ENCODE results near the gene RANBP10. TPM values are rescaled to one million over a fixed set of nuclear protein-coding genes. Genes with fewer than 3 reads are reported as not detected.

RANBP10 gene
- total RNA-seq, 1 experiment from 2014 or later = 15.6 TPM

DNA sequence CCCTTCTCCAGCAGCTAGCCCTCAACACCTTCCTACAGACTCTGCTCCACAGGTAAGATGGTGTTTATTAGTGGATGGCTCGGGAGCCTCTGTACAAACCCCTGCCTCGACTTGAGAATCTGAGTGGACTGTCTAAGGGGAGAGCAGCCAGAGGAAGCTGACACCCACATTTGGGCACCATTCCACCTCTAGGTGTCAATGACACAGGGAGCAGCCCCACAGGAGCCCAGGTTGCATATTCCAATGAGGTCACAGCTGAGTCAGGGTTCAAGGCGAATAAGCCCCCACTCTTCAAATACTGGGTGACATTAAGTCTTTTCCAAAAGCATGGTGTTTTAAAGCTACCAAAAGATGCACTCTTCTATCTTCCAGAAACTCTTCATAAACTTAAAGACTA is 31.9 kb downstream of the RANBP10 start:
- no peak overlapping the region for H2BK12ac ChIP-seq (ENCODE audit: insufficient read length, low read depth, low read length)
- H3K27ac ChIP-seq (ENCODE audit: insufficient read length, low read depth, low read length) = no peak overlapping the region
- no peak overlapping the region for H3K4me2 ChIP-seq (ENCODE audit: insufficient read depth, insufficient read length, low read length)
- 0 out of 2 replicates have a peak, but pooled peaks cover 3% of the 10 kb centered on the region for H3K79me2 ChIP-seq (ENCODE audit: insufficient read depth, low read length)
- H2BK120ac ChIP-seq (ENCODE audit: low read depth, low read length, poor library complexity, severe bottlenecking) = no peak overlapping the region
- H3K36me3 Mint-ChIP-seq (ENCODE audit: insufficient read depth in 1 of 3, low read depth in 3 of 3) = peaks cover 6 to 18% (median 15%) of the 10 kb centered on the region in 3 experiments
- H3K79me1 ChIP-seq (ENCODE audit: insufficient read depth, low read depth, low read length, poor library complexity, severe bottlenecking) = no peaks in the 10 kb centered on the region
- H2AFZ ChIP-seq (ENCODE audit: low read length) = no peak overlapping the region
- no peak overlapping the region for H4K5ac ChIP-seq (ENCODE audit: insufficient read length, low read depth, low read length)
- H2BK15ac ChIP-seq (ENCODE audit: low read depth, low read length) = no peak overlapping the region
- H3K27me3 ChIP-seq (ENCODE audit: insufficient read depth, low read length) = no peaks in the 10 kb centered on the region
- TF ChIP-seq CTCF (conservative IDR thresholded peaks at IDR 0.05) = no peak
- H3K23ac ChIP-seq (ENCODE audit: insufficient read length, low read depth, low read length) = no peak overlapping the region
- no peaks in the 10 kb centered on the region for H4K20me1 ChIP-seq (ENCODE audit: control insufficient read depth, insufficient read depth, insufficient read length)
- peaks cover 1% of the 10 kb centered on the region; the same call in 1 of the 2 replicates for H3K27me3 Mint-ChIP-seq (ENCODE audit: low read depth)
- H3K9ac ChIP-seq (ENCODE audit: extremely low read depth, insufficient read length, low read length) = no peak overlapping the region
- peaks cover 3 to 5% of the 10 kb centered on the region in 2 experiments; a peak in 3 of 5 replicates for H3K9me3 Mint-ChIP-seq
- no peaks in the 10 kb centered on the region for H3K23me2 ChIP-seq (ENCODE audit: insufficient read length, low read depth, low read length, poor library complexity, severe bottlenecking)
- H2BK20ac ChIP-seq (ENCODE audit: low read depth, low read length, poor library complexity, severe bottlenecking) = no peak overlapping the region
- no peak overlapping the region for H2AK5ac ChIP-seq (ENCODE audit: insufficient read length, low read length)
- H3K4ac ChIP-seq (ENCODE audit: low read depth, low read length) = no peak overlapping the region
- H4K8ac ChIP-seq (replicated peaks; ENCODE audit: insufficient read length, low read depth, low read length) = no peak overlapping the region
- no peak overlapping the region for H2BK5ac ChIP-seq (ENCODE audit: insufficient read length, low read length)
- H4K91ac ChIP-seq (ENCODE audit: insufficient read length, low read depth, low read length) = no peak overlapping the region
- H3K27ac Mint-ChIP-seq = 0 out of 7 replicates have a peak overlapping the region, but pooled peaks of 1 of the 3 experiments have one; percentile 29
- H3K4me1 ChIP-seq (ENCODE audit: insufficient read depth, low read length) = no peaks in the 10 kb centered on the region
- H3T11ph ChIP-seq (ENCODE audit: low read length) = no peak overlapping the region
- DNase-seq = no peak
- WGBS (ENCODE audit: extremely low coverage, insufficient read length, low lambda C conversion rate) = no CpG with 5 or more reads among the region's 3 CpGs
- H3K18ac ChIP-seq (ENCODE audit: insufficient read length, low read depth, low read length) = no peak overlapping the region
- no peak overlapping the region for H3K4me3 Mint-ChIP-seq
- no peak overlapping the region for H3K14ac ChIP-seq (ENCODE audit: insufficient read depth, low read length)
- H3K4me1 Mint-ChIP-seq = peaks cover 0 to under 1% of the 10 kb centered on the region in 2 experiments; a peak in 1 of 4 replicates
- H3K56ac ChIP-seq (ENCODE audit: insufficient read length, low read depth, low read length) = no peak overlapping the region
- no peaks in the 10 kb centered on the region for H3K9me3 ChIP-seq (ENCODE audit: control insufficient read depth, low read depth, low read length)
